CD4-positive, alpha-beta T cell treated with Interleukin-6 for 4 hours (primary cell): Measurements from ENCODE around the gene HSCB.
A peak's percentile ranks its signal among the peaks of the same experiment; 100 is the strongest.
"Not testable (repeated sequence)": the region's sequence is repeated elsewhere in the genome, so short reads cannot be mapped to it uniquely, and the experiment has no call there.

ENCODE experiments used
- DNase-seq: peaks from one replicate; pipeline ENCODE4 v3.0.0-alpha.2; 2020; ENCODE audit warnings: mixed read lengths

Gene HSCB

GRCh38 chr22:28741200-28741784, 547 bp upstream of the HSCB start:
- no peak for DNase-seq

DNA sequence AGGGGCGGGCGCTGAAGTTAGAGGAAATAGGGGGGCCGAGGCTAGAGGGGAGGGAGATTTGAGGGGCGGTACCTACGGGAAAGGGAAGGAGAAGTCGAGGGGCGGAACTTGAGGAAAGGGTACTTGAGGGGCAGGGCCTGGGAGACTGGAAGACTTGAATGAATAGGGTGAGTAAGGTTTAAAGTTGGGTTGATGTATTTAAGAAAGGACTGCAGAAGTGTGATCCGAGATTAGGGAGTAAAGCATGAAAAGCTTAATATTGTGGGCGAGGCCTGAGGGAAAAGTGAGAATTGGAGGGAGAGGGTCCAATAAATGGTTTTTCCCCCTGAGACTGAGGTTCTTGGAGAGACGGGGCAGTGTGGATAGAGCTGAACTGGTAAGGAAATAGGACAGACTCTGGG, 723 bp downstream of the HSCB start:
- no peak for DNase-seq

DNA sequence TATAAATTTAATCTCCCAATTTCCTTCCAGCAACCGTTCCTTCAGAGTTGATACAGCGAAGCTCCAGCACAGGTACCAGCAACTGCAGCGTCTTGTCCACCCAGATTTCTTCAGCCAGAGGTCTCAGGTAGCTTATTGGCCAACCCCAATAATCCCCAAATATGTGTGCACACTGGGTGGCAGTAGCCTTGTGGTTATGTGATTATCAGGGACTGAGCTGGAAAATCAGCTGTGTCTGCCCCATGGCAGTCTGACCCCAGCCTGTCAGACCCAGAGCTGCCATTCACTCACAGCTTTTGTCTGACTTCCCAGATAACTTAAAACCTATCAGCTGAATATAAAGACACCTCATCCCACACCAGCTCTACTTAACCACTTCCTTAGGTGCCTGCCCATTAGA, 2.0 kb downstream of the HSCB start:
- DNase-seq: no peak

DNA sequence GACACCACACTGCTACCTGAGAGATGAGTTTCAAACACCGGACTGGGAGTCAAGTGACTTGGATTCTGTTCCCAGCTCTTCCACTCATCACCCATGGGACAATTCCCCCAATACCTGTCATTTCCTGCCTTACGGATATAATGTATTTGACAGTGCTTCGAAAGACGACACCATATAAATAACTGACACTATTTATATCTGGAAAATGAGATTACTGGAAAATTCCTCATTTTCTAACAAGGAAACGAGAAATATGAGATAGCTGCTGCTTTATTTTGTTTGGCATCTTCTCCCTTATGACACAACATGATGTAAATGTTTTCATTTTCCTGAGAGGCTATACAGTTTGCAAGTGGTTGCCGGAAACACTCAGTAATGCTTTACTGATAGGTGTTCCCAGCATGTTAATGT, 8.6 kb downstream of the HSCB start:
- no peak for DNase-seq

DNA sequence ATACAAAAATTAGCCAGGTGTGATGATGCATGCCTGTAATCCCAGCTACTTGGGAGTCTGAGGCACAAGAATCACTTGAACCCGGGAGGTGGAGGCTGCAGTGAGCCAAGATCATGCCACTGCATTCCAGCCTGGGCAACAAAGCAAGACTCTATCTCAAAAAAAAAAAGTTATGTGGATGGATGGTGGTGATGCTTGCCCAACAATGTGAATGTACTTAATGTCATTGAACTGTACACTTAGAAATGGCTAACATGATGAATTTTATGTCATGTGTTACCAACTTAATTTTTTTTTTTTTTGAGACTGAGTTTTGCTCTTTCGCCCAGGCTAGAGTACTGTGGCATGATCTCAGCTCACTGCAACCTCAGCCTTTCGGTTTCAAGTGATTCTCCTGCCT, 12.7 kb downstream of the HSCB start:
- not testable (repeated sequence) for DNase-seq

DNA sequence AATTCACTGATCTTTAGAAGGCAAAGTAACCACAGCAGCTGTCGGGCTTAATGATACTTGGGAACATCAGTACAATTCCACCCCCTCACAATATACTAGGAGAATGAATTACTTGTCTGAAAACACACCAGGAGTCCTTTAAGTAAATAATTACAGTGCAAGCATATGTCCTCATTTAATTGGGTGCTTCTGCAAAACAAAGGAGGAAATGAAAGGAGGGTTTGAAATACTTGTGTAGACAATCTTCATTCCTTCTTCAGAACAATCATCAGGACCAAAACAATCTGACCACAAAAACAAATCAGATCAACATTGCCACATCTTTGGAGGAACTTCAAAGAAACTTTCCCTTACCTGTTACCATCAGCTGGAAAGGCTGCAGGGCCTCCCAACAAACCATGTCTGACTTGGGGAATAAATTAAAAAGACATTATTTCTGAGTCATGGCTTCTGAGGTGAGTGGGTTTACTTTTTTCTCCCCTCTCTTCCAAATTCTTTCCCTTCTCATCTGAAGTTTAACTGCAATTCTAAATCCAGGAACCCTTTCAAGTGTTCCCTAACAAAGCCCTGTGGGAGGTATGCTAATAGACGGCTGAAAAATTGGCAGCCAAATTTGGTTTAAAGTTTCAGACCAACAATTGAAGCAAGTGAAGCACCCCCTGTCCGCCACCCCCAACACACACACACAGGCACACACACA, 18.2 kb downstream of the HSCB start:
- no peak for DNase-seq

- no peak for DNase-seq
Measured at GRCh38 chr22:28761449-28761755, 19.6 kb downstream of the HSCB start.

DNA sequence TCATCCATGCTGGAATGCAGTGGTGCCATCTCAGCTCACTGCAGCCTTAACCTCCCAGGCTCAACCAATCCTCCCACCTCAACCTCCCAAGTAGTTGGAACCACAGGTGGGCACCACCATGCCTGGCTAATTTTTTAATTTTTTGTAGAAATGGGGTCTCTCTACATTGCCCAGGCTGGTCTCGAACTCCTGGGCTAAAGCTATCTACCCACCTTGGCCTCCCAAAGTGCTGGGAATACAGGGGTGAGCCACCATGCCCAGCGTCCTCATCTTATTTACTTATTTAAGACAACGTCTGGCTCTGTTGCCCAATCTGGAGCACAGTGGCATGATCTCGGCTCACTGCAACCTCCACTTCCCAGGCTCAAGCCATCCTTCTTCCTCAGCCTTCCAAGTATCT, 20.2 kb downstream of the HSCB start:
- not testable (repeated sequence) for DNase-seq

- DNase-seq: no peak
Measured at GRCh38 chr22:28766628-28767027, 24.8 kb downstream of the HSCB start.

DNA sequence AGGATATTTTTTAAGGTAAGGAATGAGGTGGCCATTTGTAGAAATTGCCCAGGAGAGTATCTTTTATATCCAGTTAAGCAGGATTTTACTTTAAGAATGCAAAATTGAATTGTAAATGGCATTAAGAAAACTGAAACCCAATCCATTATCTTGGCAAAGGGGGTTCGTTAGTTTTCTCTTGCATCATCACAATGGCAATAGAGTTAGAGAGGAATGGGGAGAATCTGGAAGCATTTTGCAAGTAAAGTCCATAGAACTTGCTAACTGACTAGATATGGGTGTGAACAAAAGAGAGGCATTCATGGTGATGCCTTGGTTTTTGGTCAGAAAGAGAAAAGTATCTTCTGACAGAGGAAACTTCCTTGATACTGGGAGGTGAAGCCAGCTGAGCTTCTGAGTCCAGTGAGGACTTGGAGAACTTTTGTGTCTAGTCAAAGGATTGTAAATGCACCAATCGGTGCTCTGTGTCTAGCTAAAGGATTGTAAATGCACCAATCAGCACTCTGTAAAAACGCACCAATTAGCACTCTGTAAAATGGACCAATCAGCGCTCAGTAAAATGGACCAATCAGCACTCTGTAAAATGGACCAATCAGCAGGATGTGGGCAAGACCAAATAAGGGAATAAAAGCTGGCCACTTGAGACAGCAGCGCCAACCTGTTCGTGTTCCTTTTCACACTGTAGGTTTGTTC, 27.0 kb downstream of the HSCB start:
- no peak for DNase-seq

DNA sequence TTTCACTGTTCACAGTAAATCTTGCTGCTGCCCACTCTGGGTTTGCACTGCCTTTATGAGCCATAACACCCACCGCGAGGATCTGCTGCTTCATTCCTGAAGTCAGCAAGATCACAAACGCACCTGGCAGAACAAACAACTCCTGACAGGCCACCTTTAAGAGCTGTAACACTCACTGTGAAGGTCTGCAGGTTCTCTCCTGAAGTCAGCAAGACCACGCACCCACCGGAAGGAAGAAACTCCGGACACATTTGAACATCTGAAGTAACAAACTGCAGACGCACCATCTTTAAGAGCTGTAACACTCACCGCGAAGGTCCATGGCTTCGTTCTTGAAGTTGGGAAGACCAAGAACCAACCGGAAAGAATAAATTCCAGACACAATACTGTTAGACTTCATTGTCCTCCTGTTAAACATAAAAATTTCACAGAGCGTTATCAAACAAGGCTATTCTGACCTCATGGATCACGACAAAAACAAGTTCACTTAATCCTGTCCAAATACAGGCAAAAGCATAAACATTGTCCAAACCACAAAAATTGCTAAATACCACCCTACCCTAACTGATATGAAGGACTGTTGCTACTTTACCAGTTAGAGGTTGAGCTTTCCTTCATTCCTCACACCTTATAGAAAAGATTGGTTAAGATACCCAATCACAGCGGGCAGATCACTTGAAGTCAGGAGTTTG, 27.7 kb downstream of the HSCB start:
- DNase-seq: no peak

DNA sequence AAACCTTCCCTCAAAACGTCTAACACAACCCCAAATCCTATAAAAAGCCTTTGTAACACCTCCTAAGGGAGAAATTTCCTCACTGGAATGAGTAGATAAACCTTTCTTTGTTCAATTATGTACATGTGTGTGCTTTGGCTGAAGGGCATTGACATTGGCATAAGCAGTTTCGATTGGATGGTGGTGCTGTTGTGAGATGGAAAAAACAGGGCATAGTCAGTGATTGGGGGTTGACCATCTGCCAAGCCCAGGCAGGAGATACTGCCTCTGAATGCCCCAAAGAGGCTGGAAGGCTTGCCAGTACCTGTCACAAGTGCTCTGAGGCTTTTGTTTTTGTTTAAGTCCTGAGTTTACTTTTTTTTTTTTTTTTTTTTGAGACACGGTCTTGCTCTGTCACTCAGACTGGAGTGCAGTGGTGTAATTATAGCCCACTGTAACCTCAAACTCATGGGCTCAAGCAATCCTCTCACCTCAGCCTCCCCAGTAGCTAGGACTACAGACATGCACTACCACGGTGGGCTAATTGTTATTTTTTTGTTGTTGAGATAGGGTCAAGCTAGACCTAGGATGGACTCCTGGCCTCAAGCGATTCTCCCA, 29.5 kb downstream of the HSCB start:
- no peak for DNase-seq

DNA sequence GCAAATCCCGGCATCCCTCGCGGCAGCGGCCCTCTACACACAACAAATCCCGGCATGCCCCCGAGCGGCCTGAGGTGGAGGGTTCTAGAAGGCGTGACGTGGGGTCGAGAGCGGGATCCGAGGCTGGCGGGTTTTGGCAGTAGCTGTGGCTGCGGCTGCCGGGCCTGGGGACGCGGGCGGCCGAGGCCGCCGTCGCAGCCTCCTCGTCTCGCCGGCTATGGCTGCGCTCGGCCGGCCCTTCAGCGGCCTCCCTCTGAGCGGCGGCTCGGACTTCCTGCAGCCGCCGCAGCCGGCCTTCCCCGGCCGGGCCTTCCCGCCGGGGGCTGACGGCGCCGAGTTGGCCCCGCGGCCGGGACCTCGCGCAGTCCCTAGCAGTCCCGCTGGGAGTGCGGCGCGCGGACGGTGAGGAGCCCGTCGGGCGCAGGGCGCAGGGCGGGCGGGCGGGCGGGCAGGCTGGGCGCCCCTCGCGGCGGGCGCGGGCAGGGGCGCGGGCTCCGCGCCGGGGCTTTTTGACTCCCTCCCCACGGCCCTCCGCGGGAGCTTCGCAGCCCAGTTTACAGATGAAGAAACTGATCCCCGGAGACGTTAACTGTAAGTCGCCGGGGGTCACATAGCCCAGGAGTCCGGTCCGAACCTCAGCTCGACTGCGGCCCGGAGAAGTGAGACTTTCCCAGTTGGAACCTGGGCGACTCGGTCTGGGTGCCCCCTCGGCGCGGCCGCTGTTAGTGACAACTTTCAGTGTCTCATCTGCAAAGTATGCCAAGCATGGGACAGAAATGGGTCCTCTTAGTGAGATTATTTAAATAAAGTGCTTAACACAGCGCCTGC, 31.0 kb downstream of the HSCB start, which contains the start of gene CCDC117:
Gene CCDC117, plus strand, starts transcription at position 63 of the 828 bp plus-strand sequence. Its CDS starts 155 bp downstream, at position 218.
- peak; percentile 94 for DNase-seq

DNA sequence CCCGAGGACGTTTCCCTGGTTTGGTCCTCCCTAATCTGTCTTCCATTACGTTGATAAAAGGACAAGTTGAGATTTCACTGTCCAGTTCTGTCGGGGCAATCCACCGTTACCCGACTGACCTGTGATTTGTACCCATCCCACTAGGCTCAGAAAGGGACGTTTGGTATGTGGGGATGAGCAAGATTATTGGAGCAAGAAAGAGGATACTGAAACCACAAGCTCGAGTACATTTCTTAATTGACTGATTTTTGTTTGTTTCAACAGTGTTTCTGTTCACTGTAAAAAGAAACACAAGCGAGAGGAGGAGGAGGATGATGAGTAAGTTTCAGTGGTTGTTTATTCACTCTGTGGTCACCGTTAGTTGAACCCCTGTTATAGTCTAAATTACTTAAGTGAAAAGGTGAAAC, 31.6 kb downstream of the HSCB start:
- DNase-seq: no peak

DNA sequence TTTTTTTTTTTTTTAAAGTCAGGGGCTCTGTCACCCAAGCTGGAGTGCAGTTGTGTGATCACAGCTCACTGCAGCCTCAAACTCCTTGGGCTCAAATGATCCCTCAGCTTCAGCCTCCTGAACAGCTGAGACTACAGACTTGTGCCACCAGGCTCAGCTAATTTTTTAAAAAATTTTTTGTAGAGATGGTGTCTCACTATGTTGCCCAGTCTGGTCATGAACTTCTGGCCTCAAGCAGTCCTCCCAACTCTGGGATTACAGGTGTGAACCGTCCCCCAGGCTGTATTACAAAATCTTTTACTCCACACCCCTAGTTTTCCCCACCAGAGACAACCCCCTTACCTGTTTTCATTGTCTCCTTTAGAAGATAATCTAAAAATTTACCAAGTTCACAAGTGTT, 32.5 kb downstream of the HSCB start:
- no peak for DNase-seq

DNA sequence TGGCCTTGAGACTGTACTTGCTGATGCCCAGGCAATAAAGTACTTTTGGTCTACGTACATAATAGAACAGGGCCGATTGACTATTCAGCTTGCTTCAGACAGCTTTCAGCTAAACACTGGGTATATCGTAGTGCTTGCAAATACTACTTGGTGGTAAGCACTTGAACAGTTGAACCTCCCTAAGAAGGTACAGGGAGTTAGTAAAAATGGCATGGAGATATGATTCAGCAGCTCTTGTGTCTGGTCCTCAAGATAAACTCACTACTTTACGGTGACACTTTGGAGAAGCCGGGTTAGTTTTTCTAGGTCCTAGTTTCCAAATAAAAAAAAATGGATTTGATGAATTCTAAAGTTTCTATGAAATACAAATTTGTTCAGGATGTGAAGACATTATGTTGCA, 38.0 kb downstream of the HSCB start:
- no peak for DNase-seq

DNA sequence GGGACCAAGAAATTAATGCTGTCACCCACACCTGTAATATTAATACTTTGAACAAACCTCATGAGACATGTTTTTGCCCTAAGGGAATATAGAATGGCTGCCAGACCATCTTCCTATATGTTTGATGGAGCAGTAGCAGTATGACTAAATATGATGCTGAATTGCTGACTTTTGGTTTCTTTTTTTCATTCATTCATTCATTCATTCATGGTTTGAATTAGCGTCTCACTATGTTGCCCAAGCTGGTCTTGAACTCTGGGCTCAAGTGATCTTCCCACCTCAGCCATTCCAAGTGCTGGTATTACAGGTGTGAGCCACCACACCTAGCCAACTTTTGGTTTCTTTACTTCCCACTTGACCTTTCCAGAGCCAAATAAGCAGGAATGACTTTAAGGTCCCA, 38.5 kb downstream of the HSCB start:
- no peak for DNase-seq

DNA sequence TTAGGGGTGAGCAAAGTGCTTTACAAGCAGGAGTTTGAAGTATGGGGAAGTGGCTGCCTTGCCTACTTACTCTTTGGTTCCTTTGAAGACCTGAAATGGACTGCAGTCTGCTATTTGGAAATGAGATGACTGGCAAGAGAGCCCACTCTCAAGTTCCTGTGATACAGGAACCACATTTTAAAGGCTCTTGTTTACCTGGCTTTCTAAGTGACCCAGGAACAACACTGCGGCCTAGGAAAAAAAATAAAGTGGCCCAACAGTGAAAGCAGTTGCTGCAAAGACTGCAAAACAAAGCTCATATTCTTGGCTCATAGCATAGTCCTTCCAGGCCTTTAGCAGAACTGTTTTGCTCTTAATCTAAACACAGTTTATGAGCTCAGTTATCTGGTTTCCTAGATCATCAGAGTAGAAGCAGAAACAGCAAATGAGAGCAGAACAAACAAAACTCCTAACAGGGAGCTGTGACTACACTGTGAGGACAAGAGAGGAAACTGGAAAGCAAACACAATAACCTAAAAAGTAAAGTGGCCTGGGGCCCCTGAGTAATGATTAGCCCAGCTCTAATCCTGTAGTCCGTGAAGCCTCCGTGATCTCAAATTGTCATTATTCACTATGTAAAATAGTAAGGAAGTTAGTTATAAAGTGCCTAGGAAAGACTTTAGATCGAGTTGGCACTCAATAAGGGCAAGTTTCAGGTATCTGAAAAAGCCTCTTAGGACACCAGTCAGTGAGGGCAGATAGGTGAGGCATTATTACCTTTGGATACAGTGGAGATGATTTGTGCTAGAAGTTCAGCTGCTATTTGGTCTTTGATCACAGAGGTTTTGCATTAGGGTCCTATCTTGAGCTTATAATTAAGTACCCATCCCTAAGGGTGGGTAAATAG, 42.2 kb downstream of the HSCB start:
- no peak for DNase-seq

GRCh38 chr22:28788601-28789000, 46.8 kb downstream of the HSCB start:
- DNase-seq: no peak

GRCh38 chr22:28791124-28791523, 49.3 kb downstream of the HSCB start:
- DNase-seq: no peak

- no peak for DNase-seq
Measured at GRCh38 chr22:28791841-28792490, 50.1 kb downstream of the HSCB start.
